ENCODE data around the gene ASF1A. TPM values are rescaled to one million over a fixed set of nuclear protein-coding genes. Genes with fewer than 3 reads are reported as not detected.

The ASF1A gene
- total and polyA plus RNA-seq, 9 of the 15 experiments (the other 6 are each of a cell fraction or from before 2014, with no cell fraction given): 31.5 to 45.3 (median 34.8) TPM

DNA sequence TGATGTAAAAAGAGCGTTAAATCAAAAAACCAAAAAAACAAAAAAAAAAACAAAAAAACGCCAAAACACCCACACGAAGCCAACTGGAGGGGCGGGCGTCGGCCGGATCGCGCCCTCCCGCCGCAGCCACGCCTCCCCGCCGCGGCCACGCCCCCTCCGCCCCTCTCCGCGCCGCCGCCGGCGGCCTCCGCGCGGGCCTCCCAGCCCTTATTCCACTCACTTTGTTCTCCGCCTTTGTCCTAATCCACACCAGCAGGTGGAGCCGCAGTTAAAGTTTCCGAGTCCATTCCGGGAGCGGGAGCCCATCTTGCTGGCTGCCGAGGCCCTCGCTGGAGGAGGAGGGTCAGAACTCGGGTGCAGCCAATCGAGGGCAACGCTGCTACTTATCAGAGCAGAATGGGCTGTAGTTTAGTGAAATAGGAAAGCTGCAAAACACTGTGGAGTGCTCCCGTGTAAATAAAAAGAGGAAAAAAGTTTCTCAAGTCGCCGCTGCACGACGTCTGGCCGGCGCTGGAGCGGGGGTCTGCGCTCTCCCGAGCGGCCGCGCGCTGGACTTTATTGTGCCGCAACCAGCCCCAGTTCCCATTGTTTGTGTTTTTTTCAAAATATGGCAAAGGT, at the start of gene ASF1A (continued):
- TF ChIP-seq, protein P1, sequence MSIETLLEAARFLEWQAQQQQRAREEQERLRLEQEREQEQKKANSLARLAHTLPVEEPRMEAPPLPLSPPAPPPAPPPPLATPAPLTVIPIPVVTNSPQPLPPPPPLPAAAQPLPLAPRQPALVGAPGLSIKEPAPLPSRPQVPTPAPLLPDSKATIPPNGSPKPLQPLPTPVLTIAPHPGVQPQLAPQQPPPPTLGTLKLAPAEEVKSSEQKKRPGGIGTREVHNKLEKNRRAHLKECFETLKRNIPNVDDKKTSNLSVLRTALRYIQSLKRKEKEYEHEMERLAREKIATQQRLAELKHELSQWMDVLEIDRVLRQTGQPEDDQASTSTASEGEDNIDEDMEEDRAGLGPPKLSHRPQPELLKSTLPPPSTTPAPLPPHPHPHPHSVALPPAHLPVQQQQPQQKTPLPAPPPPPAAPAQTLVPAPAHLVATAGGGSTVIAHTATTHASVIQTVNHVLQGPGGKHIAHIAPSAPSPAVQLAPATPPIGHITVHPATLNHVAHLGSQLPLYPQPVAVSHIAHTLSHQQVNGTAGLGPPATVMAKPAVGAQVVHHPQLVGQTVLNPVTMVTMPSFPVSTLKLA (conservative IDR thresholded peaks at IDR 0.05): peak; percentile 29 to 69; a peak in 2 of 4 replicates
- peak; percentile 75 for TF ChIP-seq MTA3 (IDR thresholded peaks at IDR 0.05; ENCODE audit: borderline replicate concordance)
- TF ChIP-seq, protein P2, sequence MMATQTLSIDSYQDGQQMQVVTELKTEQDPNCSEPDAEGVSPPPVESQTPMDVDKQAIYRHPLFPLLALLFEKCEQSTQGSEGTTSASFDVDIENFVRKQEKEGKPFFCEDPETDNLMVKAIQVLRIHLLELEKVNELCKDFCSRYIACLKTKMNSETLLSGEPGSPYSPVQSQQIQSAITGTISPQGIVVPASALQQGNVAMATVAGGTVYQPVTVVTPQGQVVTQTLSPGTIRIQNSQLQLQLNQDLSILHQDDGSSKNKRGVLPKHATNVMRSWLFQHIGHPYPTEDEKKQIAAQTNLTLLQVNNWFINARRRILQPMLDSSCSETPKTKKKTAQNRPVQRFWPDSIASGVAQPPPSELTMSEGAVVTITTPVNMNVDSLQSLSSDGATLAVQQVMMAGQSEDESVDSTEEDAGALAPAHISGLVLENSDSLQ (IDR thresholded peaks at IDR 0.05): peak; percentile 67; the same call in 1 of the 2 replicates
- TF ChIP-seq, protein P3, sequence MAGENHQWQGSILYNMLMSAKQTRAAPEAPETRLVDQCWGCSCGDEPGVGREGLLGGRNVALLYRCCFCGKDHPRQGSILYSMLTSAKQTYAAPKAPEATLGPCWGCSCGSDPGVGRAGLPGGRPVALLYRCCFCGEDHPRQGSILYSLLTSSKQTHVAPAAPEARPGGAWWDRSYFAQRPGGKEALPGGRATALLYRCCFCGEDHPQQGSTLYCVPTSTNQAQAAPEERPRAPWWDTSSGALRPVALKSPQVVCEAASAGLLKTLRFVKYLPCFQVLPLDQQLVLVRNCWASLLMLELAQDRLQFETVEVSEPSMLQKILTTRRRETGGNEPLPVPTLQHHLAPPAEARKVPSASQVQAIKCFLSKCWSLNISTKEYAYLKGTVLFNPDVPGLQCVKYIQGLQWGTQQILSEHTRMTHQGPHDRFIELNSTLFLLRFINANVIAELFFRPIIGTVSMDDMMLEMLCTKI (IDR thresholded peaks at IDR 0.05; ENCODE audit: partially characterized antibody): no peak
- TF ChIP-seq, protein P4, sequence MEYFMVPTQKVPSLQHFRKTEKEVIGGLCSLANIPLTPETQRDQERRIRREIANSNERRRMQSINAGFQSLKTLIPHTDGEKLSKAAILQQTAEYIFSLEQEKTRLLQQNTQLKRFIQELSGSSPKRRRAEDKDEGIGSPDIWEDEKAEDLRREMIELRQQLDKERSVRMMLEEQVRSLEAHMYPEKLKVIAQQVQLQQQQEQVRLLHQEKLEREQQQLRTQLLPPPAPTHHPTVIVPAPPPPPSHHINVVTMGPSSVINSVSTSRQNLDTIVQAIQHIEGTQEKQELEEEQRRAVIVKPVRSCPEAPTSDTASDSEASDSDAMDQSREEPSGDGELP (CRISPR knock-in tag; IDR thresholded peaks at IDR 0.05; ENCODE audit: borderline replicate concordance): peak; percentile 79
- TF ChIP-seq HEY1 (CRISPR knock-in tag; IDR thresholded peaks at IDR 0.05; ENCODE audit: borderline replicate concordance): no peak
- TF ChIP-seq COPS2 (conservative IDR thresholded peaks at IDR 0.05): no peak
- peak; percentile 46; the same call in 1 of the 2 replicates for TF ChIP-seq FOXJ2 (tag; IDR thresholded peaks at IDR 0.05)
- TF ChIP-seq, protein P5, sequence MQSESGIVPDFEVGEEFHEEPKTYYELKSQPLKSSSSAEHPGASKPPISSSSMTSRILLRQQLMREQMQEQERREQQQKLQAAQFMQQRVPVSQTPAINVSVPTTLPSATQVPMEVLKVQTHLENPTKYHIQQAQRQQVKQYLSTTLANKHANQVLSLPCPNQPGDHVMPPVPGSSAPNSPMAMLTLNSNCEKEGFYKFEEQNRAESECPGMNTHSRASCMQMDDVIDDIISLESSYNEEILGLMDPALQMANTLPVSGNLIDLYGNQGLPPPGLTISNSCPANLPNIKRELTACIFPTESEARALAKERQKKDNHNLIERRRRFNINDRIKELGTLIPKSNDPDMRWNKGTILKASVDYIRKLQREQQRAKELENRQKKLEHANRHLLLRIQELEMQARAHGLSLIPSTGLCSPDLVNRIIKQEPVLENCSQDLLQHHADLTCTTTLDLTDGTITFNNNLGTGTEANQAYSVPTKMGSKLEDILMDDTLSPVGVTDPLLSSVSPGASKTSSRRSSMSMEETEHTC (IDR thresholded peaks at IDR 0.05): no peak
- peak; percentile 93 for TF ChIP-seq TAF1 (IDR thresholded peaks at IDR 0.05; ENCODE audit: control insufficient read depth, extremely low read depth, insufficient read depth, low read length, severe bottlenecking)
- TF ChIP-seq HDAC2 (IDR thresholded peaks at IDR 0.05): 0 out of 2 replicates have a peak, but pooled peaks have one; percentile 62
- peak; percentile 74 for TF ChIP-seq MTA1 (IDR thresholded peaks at IDR 0.05; ENCODE audit: borderline replicate concordance)
- peak; percentile 79 for TF ChIP-seq MYC (IDR thresholded peaks at IDR 0.05; ENCODE audit: low read depth, low read length)
- peak; percentile 64; the same call in 1 of the 2 replicates for TF ChIP-seq MYC (CRISPR knock-in tag; IDR thresholded peaks at IDR 0.05; ENCODE audit: borderline replicate concordance, low read depth)
- TF ChIP-seq, protein P6, sequence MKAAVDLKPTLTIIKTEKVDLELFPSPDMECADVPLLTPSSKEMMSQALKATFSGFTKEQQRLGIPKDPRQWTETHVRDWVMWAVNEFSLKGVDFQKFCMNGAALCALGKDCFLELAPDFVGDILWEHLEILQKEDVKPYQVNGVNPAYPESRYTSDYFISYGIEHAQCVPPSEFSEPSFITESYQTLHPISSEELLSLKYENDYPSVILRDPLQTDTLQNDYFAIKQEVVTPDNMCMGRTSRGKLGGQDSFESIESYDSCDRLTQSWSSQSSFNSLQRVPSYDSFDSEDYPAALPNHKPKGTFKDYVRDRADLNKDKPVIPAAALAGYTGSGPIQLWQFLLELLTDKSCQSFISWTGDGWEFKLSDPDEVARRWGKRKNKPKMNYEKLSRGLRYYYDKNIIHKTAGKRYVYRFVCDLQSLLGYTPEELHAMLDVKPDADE (conservative IDR thresholded peaks at IDR 0.05; ENCODE audit: control insufficient read depth, low read depth, low read length): peak; percentile 33; the same call in 1 of the 2 replicates
- TF ChIP-seq JUN (IDR thresholded peaks at IDR 0.05; ENCODE audit: borderline replicate concordance, low read depth, low read length): peak; percentile 63; the same call in 1 of the 2 replicates
- TF ChIP-seq JUN (CRISPR knock-in tag; IDR thresholded peaks at IDR 0.05; ENCODE audit: borderline replicate concordance): no peak
